ENCODE data around the gene IFIT2.
A peak's percentile ranks its signal among the peaks of the same experiment; 100 is the strongest.

DNA sequence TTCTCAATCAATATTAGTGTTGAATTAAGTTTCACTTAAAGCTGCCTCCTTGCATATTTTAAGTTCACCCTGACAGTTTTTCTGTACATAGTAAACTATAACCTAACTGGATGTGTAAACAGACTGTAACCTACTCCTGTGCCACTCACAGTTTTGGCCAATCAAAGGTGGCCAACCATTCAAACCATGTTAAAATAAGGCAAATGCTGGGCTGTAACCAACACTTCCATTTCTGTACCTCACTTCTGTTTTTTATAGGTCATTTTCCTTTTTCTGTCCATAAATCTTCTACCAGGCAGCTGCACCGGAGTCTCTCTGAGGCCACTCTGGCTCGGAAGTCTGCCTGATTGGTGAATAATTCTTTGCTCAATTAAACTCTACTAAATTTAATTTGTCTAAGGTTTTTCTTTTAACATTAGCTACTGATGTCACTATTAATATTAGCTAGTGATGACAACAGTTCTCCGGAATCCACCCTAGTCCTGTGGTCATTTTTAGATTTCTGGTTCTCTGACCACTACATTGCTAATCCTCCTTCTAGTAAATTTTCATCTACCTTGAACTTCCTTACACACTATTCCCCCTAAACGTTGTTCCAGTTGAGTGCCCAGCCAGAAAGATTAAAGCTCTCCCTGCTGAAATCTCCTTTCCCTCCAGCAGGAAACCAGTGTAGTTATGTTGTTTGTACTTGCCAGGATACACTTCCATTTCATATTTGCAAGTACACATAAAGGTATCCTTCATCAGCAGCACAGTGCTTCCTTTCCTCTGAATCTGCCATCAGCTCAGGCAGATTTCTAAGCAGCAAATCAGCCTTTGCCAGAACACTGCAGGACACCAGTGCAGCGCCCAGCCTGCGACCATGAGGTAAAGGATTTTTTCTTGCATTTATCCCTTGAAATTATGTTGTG, 18.6 kb upstream of the IFIT2 start:
- TF ChIP-seq RAD21 (IDR thresholded peaks at IDR 0.05; ENCODE audit: low read depth) (no peak), TEAD4 (IDR thresholded peaks at IDR 0.05) (no peak), EP300 (IDR thresholded peaks at IDR 0.05; ENCODE audit: borderline replicate concordance) (no peak; the same call in 1 of the 2 replicates), CREB1 (IDR thresholded peaks at IDR 0.05; ENCODE audit: low read depth) (no peak), TAF1 (IDR thresholded peaks at IDR 0.05; ENCODE audit: low read depth) (no peak), FOXM1 (IDR thresholded peaks at IDR 0.05; ENCODE audit: borderline replicate concordance, low read depth) (peak; percentile 16; the same call in 1 of the 2 replicates), NFIC (IDR thresholded peaks at IDR 0.05) (no peak; the same call in none of the 2 replicates), YY1 (IDR thresholded peaks at IDR 0.05; ENCODE audit: low read depth) (no peak), MAX (IDR thresholded peaks at IDR 0.05) (peak; percentile 67), CEBPB (IDR thresholded peaks at IDR 0.05) (no peak)
- TF ChIP-seq, protein P1, sequence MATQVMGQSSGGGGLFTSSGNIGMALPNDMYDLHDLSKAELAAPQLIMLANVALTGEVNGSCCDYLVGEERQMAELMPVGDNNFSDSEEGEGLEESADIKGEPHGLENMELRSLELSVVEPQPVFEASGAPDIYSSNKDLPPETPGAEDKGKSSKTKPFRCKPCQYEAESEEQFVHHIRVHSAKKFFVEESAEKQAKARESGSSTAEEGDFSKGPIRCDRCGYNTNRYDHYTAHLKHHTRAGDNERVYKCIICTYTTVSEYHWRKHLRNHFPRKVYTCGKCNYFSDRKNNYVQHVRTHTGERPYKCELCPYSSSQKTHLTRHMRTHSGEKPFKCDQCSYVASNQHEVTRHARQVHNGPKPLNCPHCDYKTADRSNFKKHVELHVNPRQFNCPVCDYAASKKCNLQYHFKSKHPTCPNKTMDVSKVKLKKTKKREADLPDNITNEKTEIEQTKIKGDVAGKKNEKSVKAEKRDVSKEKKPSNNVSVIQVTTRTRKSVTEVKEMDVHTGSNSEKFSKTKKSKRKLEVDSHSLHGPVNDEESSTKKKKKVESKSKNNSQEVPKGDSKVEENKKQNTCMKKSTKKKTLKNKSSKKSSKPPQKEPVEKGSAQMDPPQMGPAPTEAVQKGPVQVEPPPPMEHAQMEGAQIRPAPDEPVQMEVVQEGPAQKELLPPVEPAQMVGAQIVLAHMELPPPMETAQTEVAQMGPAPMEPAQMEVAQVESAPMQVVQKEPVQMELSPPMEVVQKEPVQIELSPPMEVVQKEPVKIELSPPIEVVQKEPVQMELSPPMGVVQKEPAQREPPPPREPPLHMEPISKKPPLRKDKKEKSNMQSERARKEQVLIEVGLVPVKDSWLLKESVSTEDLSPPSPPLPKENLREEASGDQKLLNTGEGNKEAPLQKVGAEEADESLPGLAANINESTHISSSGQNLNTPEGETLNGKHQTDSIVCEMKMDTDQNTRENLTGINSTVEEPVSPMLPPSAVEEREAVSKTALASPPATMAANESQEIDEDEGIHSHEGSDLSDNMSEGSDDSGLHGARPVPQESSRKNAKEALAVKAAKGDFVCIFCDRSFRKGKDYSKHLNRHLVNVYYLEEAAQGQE (IDR thresholded peaks at IDR 0.05; ENCODE audit: low read depth), result no peak
- TF ChIP-seq, protein P2, sequence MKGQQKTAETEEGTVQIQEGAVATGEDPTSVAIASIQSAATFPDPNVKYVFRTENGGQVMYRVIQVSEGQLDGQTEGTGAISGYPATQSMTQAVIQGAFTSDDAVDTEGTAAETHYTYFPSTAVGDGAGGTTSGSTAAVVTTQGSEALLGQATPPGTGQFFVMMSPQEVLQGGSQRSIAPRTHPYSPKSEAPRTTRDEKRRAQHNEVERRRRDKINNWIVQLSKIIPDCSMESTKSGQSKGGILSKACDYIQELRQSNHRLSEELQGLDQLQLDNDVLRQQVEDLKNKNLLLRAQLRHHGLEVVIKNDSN (IDR thresholded peaks at IDR 0.05), result no peak

Data from Ishikawa (cell line).